Right forelimb (tissue), 1 donor: Measurements from ENCODE around the gene TXNDC11.
A peak's percentile ranks its signal among the peaks of the same experiment; 100 is the strongest.

Experiments used
- DNase-seq: peaks from one replicate; pipeline ENCODE4 v3.0.0-alpha.2; 2018

TXNDC11 gene

GRCh38 chr16:11673091-11674000 lies 69.3 kb downstream of the TXNDC11 start:
- DNase-seq, result no peak

- DNase-seq, result no peak
Observed at GRCh38 chr16:11672206-11673090, 70.2 kb downstream of the TXNDC11 start.

GRCh38 chr16:11671676-11672075 lies 71.0 kb downstream of the TXNDC11 start:
- no peak for DNase-seq

- no peak for DNase-seq
Observed at GRCh38 chr16:11671271-11671670, 71.4 kb downstream of the TXNDC11 start.

- no peak for DNase-seq
Observed at GRCh38 chr16:11670171-11671131, 72.2 kb downstream of the TXNDC11 start.

GRCh38 chr16:11669380-11670146 lies 73.1 kb downstream of the TXNDC11 start:
- no peak for DNase-seq

GRCh38 chr16:11668623-11669379 lies 73.9 kb downstream of the TXNDC11 start:
- DNase-seq, result no peak

- peak; percentile 91 for DNase-seq
Observed at GRCh38 chr16:11667824-11668622, 74.6 kb downstream of the TXNDC11 start, which contains the start of gene SNN. TSS of gene SNN (plus strand) at chr16:11668455. CDS start at chr16:11676060, 7,605 bp downstream.

- no peak for DNase-seq
Observed at GRCh38 chr16:11667221-11667823, 75.3 kb downstream of the TXNDC11 start.

GRCh38 chr16:11666103-11667055 lies 76.3 kb downstream of the TXNDC11 start:
- no peak for DNase-seq

- no peak for DNase-seq
Observed at GRCh38 chr16:11665071-11665491, 77.6 kb downstream of the TXNDC11 start.

- DNase-seq, result no peak
Observed at GRCh38 chr16:11662582-11662981, 80.1 kb downstream of the TXNDC11 start.

- DNase-seq, result no peak
Observed at GRCh38 chr16:11660565-11660964, 82.1 kb downstream of the TXNDC11 start.

- DNase-seq, result no peak
Observed at GRCh38 chr16:11658896-11659708, 83.6 kb downstream of the TXNDC11 start.

- no peak for DNase-seq
Observed at GRCh38 chr16:11657556-11657955, 85.1 kb downstream of the TXNDC11 start.

GRCh38 chr16:11655655-11656054 lies 87.0 kb downstream of the TXNDC11 start:
- no peak for DNase-seq

- DNase-seq, result no peak
Observed at GRCh38 chr16:11651796-11652195, 90.9 kb downstream of the TXNDC11 start.
